ENCODE data around the gene EHBP1. TPM values are rescaled to one million over a fixed set of nuclear protein-coding genes. Genes with fewer than 3 reads are reported as not detected.

EHBP1 gene
- total RNA-seq (2014; rRNA removed; shearing (Covaris generic)): 19.9 and 23.6 TPM in 2 replicates

GRCh38 chr2:62705007-62705829, at the start of gene EHBP1:
Gene EHBP1, plus strand, starts transcription at chr2:62705713. Its CDS starts 1,479 bp downstream, at chr2:62707192.
- DNase-seq (ENCODE audit: low read depth): peak; percentile 98

GRCh38 chr2:62657783-62658182, 47.7 kb upstream of the EHBP1 start:
- DNase-seq (ENCODE audit: low read depth): no peak

GRCh38 chr2:62658891-62659290, 46.6 kb upstream of the EHBP1 start:
- DNase-seq (ENCODE audit: low read depth): no peak

- DNase-seq (ENCODE audit: low read depth): no peak
Measured at GRCh38 chr2:62660087-62660486, 45.4 kb upstream of the EHBP1 start.

- DNase-seq (ENCODE audit: low read depth): peak; percentile 19
Measured at GRCh38 chr2:62660582-62661262, 44.8 kb upstream of the EHBP1 start.

- no peak for DNase-seq (ENCODE audit: low read depth)
Measured at GRCh38 chr2:62661263-62661635, 44.3 kb upstream of the EHBP1 start.

- no peak for DNase-seq (ENCODE audit: low read depth)
Measured at GRCh38 chr2:62662131-62662530, 43.4 kb upstream of the EHBP1 start.

- no peak for DNase-seq (ENCODE audit: low read depth)
Measured at GRCh38 chr2:62662554-62662953, 43.0 kb upstream of the EHBP1 start.

GRCh38 chr2:62663411-62663810, 42.1 kb upstream of the EHBP1 start:
- no peak for DNase-seq (ENCODE audit: low read depth)

GRCh38 chr2:62663920-62664795, 41.4 kb upstream of the EHBP1 start:
- DNase-seq (ENCODE audit: low read depth): no peak

GRCh38 chr2:62665446-62665845, 40.1 kb upstream of the EHBP1 start:
- no peak for DNase-seq (ENCODE audit: low read depth)

GRCh38 chr2:62669180-62669579, 36.3 kb upstream of the EHBP1 start:
- no peak for DNase-seq (ENCODE audit: low read depth)

GRCh38 chr2:62672601-62673000, 32.9 kb upstream of the EHBP1 start:
- peak; percentile 6 for DNase-seq (ENCODE audit: low read depth)

- no peak for DNase-seq (ENCODE audit: low read depth)
Measured at GRCh38 chr2:62675062-62675461, 30.5 kb upstream of the EHBP1 start.

GRCh38 chr2:62685256-62685655, 20.3 kb upstream of the EHBP1 start:
- DNase-seq (ENCODE audit: low read depth): no peak

GRCh38 chr2:62686012-62686685, 19.4 kb upstream of the EHBP1 start:
- DNase-seq (ENCODE audit: low read depth): no peak

- no peak for DNase-seq (ENCODE audit: low read depth)
Measured at GRCh38 chr2:62687636-62688035, 17.9 kb upstream of the EHBP1 start.

GRCh38 chr2:62688771-62689170, 16.7 kb upstream of the EHBP1 start:
- no peak for DNase-seq (ENCODE audit: low read depth)

- DNase-seq (ENCODE audit: low read depth): no peak
Measured at GRCh38 chr2:62691186-62691585, 14.3 kb upstream of the EHBP1 start.

- no peak for DNase-seq (ENCODE audit: low read depth)
Measured at GRCh38 chr2:62692225-62692624, 13.3 kb upstream of the EHBP1 start.

GRCh38 chr2:62698653-62699052, 6.9 kb upstream of the EHBP1 start:
- DNase-seq (ENCODE audit: low read depth): no peak

- no peak for DNase-seq (ENCODE audit: low read depth)
Measured at GRCh38 chr2:62704654-62705006, 883 bp upstream of the EHBP1 start.
